ENCODE data around the gene HEXIM2.

HEXIM2 gene

DNA sequence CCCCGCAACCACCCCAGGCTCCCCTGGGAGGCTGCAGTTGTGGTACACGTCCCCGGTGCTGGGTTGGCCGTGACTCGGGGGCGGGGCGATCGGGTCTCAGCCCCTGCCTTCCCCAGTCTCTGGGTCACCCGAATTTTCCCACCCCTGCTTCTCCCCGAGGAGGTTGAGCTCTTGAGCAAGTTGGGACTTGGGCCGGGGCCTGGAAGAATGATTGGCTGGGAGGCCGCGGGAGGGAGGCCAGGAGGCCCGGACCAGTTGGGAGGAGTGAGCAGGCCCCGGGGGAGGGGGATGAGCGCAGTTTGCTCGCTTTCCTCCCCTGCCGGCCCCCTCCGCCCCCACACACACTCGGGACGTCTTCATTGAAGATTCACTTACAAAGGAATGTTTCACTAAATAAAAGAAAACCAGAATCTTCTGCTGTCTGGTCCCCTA is 17.9 kb upstream of the HEXIM2 start:
- no peak for DNase-seq (ENCODE audit: insufficient read length, low spot score)

DNA sequence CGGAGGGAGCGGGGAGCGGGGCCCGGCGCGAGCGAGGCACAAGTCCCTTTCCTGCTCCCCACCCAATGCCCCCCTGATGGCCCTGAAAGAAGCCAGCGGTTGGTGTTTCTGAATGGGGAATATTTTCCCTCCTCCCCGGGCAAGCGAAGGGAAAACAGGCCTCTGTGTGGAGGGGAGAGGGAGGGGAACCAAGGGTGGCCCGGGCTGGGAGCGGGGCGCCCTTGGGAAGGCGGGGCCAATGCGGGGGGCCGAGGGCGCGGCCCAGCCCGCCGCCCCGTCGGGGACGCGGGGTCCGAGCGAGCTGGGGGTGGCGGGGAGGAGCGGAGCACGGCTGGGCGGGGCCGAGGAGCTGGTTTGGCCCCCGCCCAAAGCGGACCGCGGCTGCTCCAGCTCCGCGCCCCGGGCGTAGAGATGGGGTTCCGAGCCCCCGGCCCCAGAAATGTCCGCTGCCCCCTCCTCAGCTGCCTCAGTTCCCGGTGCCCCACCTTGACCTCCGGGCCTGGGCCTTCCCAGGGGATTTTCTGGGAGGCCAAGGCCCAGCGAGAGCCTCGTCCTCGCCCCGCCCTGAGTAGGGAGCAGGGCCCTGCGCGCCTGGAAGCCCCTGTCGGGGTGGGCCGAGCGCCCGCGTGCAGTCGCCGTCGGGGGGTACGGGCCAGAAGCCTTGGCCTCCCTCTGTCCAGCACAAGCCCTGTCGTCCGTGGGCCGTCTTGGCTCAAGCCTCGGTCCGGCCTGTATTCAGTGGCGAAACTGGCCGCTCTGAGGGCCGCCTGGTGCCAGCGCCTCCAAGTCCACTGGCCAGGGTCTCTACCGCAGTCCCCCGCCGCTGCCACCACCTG is 17.3 kb upstream of the HEXIM2 start:
- FAIRE-seq (no peak), DNase-seq (ENCODE audit: insufficient read length, low spot score) (no peak)
- no peak; the same call in 1 of the 2 replicates for TF ChIP-seq POLR2AphosphoS5 (IDR thresholded peaks at IDR 0.05; ENCODE audit: low read depth, low read length)
- no peak for TF ChIP-seq POLR2A (IDR thresholded peaks at IDR 0.05; ENCODE audit: low read depth, low read length)
- TF ChIP-seq PAX5 (IDR thresholded peaks at IDR 0.05; ENCODE audit: insufficient read depth, low read length, severe bottlenecking) = no peak
- no peak for TF ChIP-seq TAF1 (IDR thresholded peaks at IDR 0.05; ENCODE audit: low read depth, low read length)
- TF ChIP-seq POU2F2 (IDR thresholded peaks at IDR 0.05; ENCODE audit: low read depth, low read length) = no peak
- no peak for TF ChIP-seq SPI1 (IDR thresholded peaks at IDR 0.05; ENCODE audit: low read depth, low read length)

More for the DNA sequence above, 17.9 kb upstream of the HEXIM2 start:
- TF ChIP-seq TAF1 (IDR thresholded peaks at IDR 0.05; ENCODE audit: low read depth, low read length) = no peak
- no peak for TF ChIP-seq POLR2AphosphoS5 (IDR thresholded peaks at IDR 0.05; ENCODE audit: low read depth, low read length)
- TF ChIP-seq POLR2A (IDR thresholded peaks at IDR 0.05; ENCODE audit: low read depth, low read length) = no peak
- no peak for TF ChIP-seq SPI1 (IDR thresholded peaks at IDR 0.05; ENCODE audit: low read depth, low read length)
- TF ChIP-seq PAX5 (IDR thresholded peaks at IDR 0.05; ENCODE audit: insufficient read depth, low read length, severe bottlenecking) = no peak
- no peak for TF ChIP-seq POU2F2 (IDR thresholded peaks at IDR 0.05; ENCODE audit: low read depth, low read length)
- FAIRE-seq = peak; percentile 68

DNA sequence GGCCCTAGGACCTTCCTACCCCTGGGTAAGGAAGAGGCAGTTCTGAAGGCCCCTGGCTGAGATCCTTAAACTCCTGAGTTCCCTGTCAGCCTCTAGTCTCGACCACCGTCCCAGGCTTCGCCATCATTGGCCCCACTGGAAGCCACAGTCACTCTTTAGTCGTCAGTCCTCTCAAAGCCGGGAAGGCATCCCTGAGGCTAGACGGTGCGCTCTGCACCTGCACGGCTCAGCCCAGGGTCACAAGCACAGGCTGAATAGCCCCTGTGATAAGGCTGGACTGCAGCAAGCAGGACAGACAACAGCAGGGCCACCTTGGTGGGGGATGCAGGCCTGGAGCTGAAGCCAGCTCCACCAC is 16.7 kb upstream of the HEXIM2 start:
- no peak for DNase-seq (ENCODE audit: insufficient read length, low spot score)
- no peak for FAIRE-seq

DNA sequence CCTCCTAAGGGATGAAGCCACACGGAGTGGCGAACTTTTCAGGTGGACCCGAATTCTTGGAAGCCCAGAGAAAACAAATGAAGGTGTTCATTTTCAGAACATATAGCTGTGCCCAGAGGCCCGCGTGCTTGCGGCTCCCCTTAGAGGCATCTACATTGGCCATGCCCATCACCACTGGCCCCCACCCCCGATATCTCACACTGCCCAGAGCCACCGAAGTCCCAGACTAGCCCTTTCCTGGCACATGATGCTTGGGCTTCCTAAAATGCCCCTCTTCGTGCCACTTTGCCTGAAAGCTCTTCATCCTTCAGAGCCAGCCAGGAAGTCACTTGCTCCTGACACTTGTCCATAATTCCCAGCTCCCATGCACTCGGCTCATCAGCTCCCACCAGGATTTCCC is 15.5 kb upstream of the HEXIM2 start:
- FAIRE-seq (no peak), DNase-seq (ENCODE audit: insufficient read length, low spot score) (no peak)
- TF ChIP-seq POLR2AphosphoS5 (IDR thresholded peaks at IDR 0.05; ENCODE audit: low read depth, low read length) (no peak), POLR2A (IDR thresholded peaks at IDR 0.05; ENCODE audit: low read depth, low read length) (no peak), POU2F2 (IDR thresholded peaks at IDR 0.05; ENCODE audit: low read depth, low read length) (no peak), TAF1 (IDR thresholded peaks at IDR 0.05; ENCODE audit: low read depth, low read length) (no peak), SPI1 (IDR thresholded peaks at IDR 0.05; ENCODE audit: low read depth, low read length) (no peak), PAX5 (IDR thresholded peaks at IDR 0.05; ENCODE audit: insufficient read depth, low read length, severe bottlenecking) (no peak)

More for the DNA sequence above, 16.7 kb upstream of the HEXIM2 start:
- TF ChIP-seq POU2F2 (IDR thresholded peaks at IDR 0.05; ENCODE audit: low read depth, low read length) (no peak), SPI1 (IDR thresholded peaks at IDR 0.05; ENCODE audit: low read depth, low read length) (no peak), PAX5 (IDR thresholded peaks at IDR 0.05; ENCODE audit: insufficient read depth, low read length, severe bottlenecking) (no peak), POLR2AphosphoS5 (IDR thresholded peaks at IDR 0.05; ENCODE audit: low read depth, low read length) (no peak), POLR2A (IDR thresholded peaks at IDR 0.05; ENCODE audit: low read depth, low read length) (no peak), TAF1 (IDR thresholded peaks at IDR 0.05; ENCODE audit: low read depth, low read length) (no peak)

DNA sequence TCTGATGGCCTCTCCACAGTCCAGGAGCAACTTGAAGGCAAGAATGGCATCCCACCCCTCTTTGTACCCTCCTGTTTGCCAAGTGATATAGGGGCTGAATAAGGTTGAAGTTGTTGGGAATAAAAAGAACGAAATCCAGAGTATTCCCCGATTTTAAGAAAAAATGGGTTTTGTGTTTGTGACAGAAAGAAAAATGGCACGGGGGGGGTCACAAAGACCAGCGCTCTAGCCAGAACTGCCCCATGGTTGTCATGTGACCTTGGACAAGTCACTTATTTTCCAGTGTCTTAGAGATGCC is 15.1 kb upstream of the HEXIM2 start:
- DNase-seq (ENCODE audit: insufficient read length, low spot score) (no peak), FAIRE-seq (no peak)
- TF ChIP-seq PAX5 (IDR thresholded peaks at IDR 0.05; ENCODE audit: insufficient read depth, low read length, severe bottlenecking) (no peak), POLR2AphosphoS5 (IDR thresholded peaks at IDR 0.05; ENCODE audit: low read depth, low read length) (no peak), TAF1 (IDR thresholded peaks at IDR 0.05; ENCODE audit: low read depth, low read length) (no peak), POLR2A (IDR thresholded peaks at IDR 0.05; ENCODE audit: low read depth, low read length) (no peak; the same call in 1 of the 2 replicates), SPI1 (IDR thresholded peaks at IDR 0.05; ENCODE audit: low read depth, low read length) (no peak), POU2F2 (IDR thresholded peaks at IDR 0.05; ENCODE audit: low read depth, low read length) (no peak)

DNA sequence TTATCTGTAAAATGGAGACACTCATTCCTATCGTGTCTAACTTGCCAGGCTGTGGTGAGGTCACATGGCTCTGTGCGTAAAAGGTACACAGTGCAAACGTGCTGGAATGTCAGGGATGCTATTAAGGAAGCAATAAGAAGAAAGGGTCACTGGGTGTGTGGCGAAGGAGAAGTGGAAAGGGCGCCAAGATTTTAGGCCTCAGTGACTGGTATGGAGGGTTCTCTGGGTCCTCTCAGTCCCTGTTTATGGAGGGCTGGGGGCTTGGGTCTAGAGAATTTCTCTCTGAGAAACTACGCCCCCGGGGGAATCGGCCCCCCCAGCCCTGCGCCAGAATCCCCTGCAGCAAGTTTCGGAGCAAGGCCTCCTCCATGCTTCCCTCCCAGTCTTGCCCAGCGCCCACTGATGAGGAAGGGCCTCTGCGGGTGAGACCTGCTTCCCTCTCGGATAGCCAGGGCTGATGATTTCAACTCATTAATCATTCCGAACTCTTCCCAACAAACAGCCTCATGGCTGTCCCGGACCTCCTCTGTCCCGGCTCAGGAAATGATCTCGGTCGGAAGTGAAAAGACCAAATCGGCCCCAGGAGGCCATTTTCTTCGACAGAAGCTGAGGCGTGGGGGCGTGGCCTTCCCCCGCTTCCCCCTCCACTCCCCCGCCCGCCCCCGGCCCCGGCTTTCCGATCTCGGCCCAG is 14.6 kb upstream of the HEXIM2 start:
- TF ChIP-seq SPI1 (IDR thresholded peaks at IDR 0.05; ENCODE audit: low read depth, low read length) (no peak), POLR2A (IDR thresholded peaks at IDR 0.05; ENCODE audit: low read depth, low read length) (peak; percentile 60; the same call in 1 of the 2 replicates), PAX5 (IDR thresholded peaks at IDR 0.05; ENCODE audit: insufficient read depth, low read length, severe bottlenecking) (no peak), POLR2AphosphoS5 (IDR thresholded peaks at IDR 0.05; ENCODE audit: low read depth, low read length) (peak; percentile 58)
- FAIRE-seq (peak; percentile 48), DNase-seq (ENCODE audit: insufficient read length, low spot score) (no peak)

DNA sequence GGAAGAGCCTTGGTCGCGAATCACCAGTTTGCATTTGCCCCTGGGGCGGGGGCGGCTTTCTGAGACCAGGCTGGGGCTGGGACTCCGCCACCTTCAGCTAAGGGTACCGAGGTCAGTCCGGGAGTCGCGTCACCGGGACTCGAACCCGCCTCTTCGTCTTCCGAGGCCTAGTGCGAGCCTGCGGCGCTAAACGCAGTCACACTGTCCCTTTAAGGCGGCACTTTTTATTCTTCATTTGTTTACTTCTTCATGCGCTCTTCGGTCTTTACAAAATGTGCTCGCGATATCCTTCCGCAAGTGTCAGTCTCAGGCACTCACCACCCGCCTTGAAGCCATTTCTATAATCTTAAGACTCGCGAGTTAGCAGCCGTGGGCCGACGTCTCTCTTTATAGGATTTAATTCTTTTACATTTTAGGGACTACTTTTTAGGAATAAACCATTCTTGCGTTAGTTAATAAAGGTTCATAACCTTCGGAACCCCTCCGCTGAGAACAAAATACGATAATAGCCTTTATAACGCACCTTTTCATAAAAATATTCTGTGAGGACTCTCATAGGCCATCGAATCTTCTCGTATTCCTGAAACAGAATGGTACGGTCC is 14.0 kb upstream of the HEXIM2 start:
- peak; percentile 81 for FAIRE-seq
- DNase-seq (ENCODE audit: insufficient read length, low spot score) = peak; percentile 66

DNA sequence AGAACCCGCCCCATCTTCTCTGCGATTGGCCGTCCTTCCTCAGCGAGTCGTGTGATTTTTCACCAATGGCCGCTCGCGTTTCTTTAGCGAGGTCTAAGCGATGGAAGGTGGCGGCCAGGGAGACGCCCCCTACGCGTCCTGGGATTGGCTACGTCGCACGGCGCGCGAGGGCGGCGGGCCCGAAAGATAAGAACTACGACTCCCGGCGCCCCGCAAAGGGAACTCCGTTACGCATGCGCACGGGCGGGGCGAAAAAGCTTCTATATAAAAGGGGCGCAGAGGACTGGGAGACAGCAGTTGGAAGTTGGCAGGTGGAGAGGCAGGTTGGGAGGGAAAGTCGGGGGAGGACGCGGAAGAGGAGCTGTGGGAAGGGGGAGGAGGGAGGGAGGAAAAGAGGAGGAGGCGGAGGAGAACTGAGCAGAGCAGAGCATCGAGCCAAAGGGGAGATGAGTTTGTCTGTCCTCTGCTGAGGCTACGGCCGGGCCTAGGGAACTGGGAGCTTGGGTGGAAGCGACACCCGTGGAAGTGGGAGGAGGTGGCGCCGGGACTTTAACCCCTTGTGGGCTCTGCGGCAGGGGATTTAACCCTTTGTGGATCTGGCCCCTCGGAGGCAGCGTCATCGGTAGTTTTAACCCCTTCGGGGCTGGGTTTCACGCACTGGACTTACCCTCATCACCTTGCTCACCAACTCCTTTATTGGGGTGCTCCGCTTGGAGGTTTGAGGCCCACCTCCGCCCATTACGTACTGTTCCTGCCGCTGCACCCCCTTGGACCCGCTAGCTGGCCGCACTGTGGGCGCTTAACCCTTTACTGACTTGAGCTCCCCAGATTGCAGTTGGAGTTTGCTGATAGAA is 13.3 kb upstream of the HEXIM2 start, which contains the start of gene HEXIM1:
TSS of gene HEXIM1 (plus strand) at position 293 of the 854 bp plus-strand sequence. CDS start 716 bp downstream, outside the sequence.
- DNase-seq (ENCODE audit: insufficient read length, low spot score) (peak; percentile 88), FAIRE-seq (peak; percentile 90)
- TF ChIP-seq TAF1 (IDR thresholded peaks at IDR 0.05; ENCODE audit: low read depth, low read length) (peak; percentile 98), SPI1 (IDR thresholded peaks at IDR 0.05; ENCODE audit: low read depth, low read length) (peak; percentile 36; the same call in 1 of the 2 replicates), POU2F2 (IDR thresholded peaks at IDR 0.05; ENCODE audit: low read depth, low read length) (peak; percentile 98), POLR2AphosphoS5 (IDR thresholded peaks at IDR 0.05; ENCODE audit: low read depth, low read length) (peak; percentile 100), POLR2A (IDR thresholded peaks at IDR 0.05; ENCODE audit: low read depth, low read length) (peak; percentile 100), PAX5 (IDR thresholded peaks at IDR 0.05; ENCODE audit: insufficient read depth, low read length, severe bottlenecking) (peak; percentile 74)

More for the DNA sequence above, 14.0 kb upstream of the HEXIM2 start:
- TF ChIP-seq POLR2AphosphoS5 (IDR thresholded peaks at IDR 0.05; ENCODE audit: low read depth, low read length) = no peak
- no peak for TF ChIP-seq SPI1 (IDR thresholded peaks at IDR 0.05; ENCODE audit: low read depth, low read length)
- TF ChIP-seq POU2F2 (IDR thresholded peaks at IDR 0.05; ENCODE audit: low read depth, low read length) = peak; percentile 95
- no peak for TF ChIP-seq PAX5 (IDR thresholded peaks at IDR 0.05; ENCODE audit: insufficient read depth, low read length, severe bottlenecking)
- peak; percentile 79 for TF ChIP-seq TAF1 (IDR thresholded peaks at IDR 0.05; ENCODE audit: low read depth, low read length)
- TF ChIP-seq POLR2A (IDR thresholded peaks at IDR 0.05; ENCODE audit: low read depth, low read length) = 0 out of 2 replicates have a peak, but pooled peaks have one; percentile 11
